Effector memory CD8-positive, alpha-beta T cell (primary cell): ENCODE results near the gene WSB2.
"Not testable (repeated sequence)": the region's sequence is repeated elsewhere in the genome, so short reads cannot be mapped to it uniquely, and the experiment has no call there.

Experiments used
- ATAC-seq: fragments of 150-1000 bp; cut with Tn5 transposase; replicated peaks from 2 replicates; pipeline ENCODE4 v1.10.0; 2021; ENCODE audit warnings: mild to moderate bottlenecking, moderate library complexity
- DNase-seq, 3 experiments: peaks; one replicate each; pipeline ENCODE4 v3.0.0; 2021
- H3K27ac Mint-ChIP-seq, 2 donors: one replicate each; pipeline ENCODE4 v1.8.0; 2022; ENCODE audit warnings: mild to moderate bottlenecking in 2 of 2, mixed read lengths in 2 of 2, moderate library complexity in 2 of 2
- H3K27me3 Mint-ChIP-seq, 2 donors: one replicate each; pipeline ENCODE4 v1.8.0; 2022; ENCODE audit warnings: mixed read lengths in 2 of 2
- H3K36me3 Mint-ChIP-seq: one replicate; pipeline ENCODE4 v1.8.0; 2022; ENCODE audit warnings: mild to moderate bottlenecking, moderate library complexity, mixed read lengths; ENCODE audit not compliant: insufficient read depth
- H3K4me1 Mint-ChIP-seq, 2 donors: one replicate each; pipeline ENCODE4 v1.8.0; 2022; ENCODE audit warnings: low read depth in 2 of 2, mixed read lengths in 2 of 2
- H3K4me3 Mint-ChIP-seq, 2 donors: one replicate each; pipeline ENCODE4 v1.8.0; 2022; ENCODE audit warnings: mild to moderate bottlenecking in 2 of 2, mixed read lengths in 2 of 2, moderate library complexity in 2 of 2
- H3K9me3 Mint-ChIP-seq, 2 donors: one replicate each; pipeline ENCODE4 v1.8.0; 2022; ENCODE audit warnings: mixed read lengths in 2 of 2

Gene WSB2

GRCh38 chr12:118016424-118017264 is 44.3 kb downstream of the WSB2 start, which contains the start of gene RFC5:
Gene RFC5, plus strand, starts transcription at chr12:118016703. Its CDS starts 125 bp downstream, at chr12:118016828.
- H3K27ac Mint-ChIP-seq = peak within 1 kb of the TSS; percentile 95

GRCh38 chr12:118015944-118016343 is 45.0 kb downstream of the WSB2 start:
- Mint-ChIP-seq H3K4me1 (peaks cover 13 to 14% of the 10 kb centered on the region in 2 donors), H3K4me3 (peak overlapping the region; percentile 91), H3K27ac (peak overlapping the region; percentile 95), H3K27me3 (no peaks in the 10 kb centered on the region), H3K36me3 (peaks cover 29% of the 10 kb centered on the region), H3K9me3 (no peaks in the 10 kb centered on the region)
- ATAC-seq (no peak), DNase-seq (no peak)

More at GRCh38 chr12:118016424-118017264, 44.3 kb downstream of the WSB2 start, which contains the start of gene RFC5:
- ATAC-seq = peak; percentile 98
- Mint-ChIP-seq H3K4me3 (peak within 1 kb of the TSS; percentile 91), H3K9me3 (no peaks in the 10 kb centered on the region), H3K36me3 (peaks cover 32% of the 10 kb centered on the region), H3K27me3 (no peaks in the 10 kb centered on the region), H3K4me1 (peaks cover 13 to 14% of the 10 kb centered on the region in 2 donors)
- DNase-seq = peak; percentile 97 to 98 (median 97)

- no peaks in the 10 kb centered on the region for H3K27me3 Mint-ChIP-seq
- H3K4me3 Mint-ChIP-seq = peak overlapping the region; percentile 91
- no peak for ATAC-seq
- no peak for DNase-seq
- H3K4me1 Mint-ChIP-seq = peaks cover 13 to 14% of the 10 kb centered on the region in 2 donors
- H3K36me3 Mint-ChIP-seq = peaks cover 24% of the 10 kb centered on the region
- H3K27ac Mint-ChIP-seq = peak overlapping the region in 1 of 2 donors; percentile 95
- H3K9me3 Mint-ChIP-seq = no peaks in the 10 kb centered on the region
These were observed 45.7 kb downstream of the WSB2 start for GRCh38 chr12:118015306-118015705.

- Mint-ChIP-seq H3K36me3 (peaks cover 24% of the 10 kb centered on the region), H3K27me3 (peaks cover 0 to 16% of the 10 kb centered on the region in 2 donors), H3K9me3 (no peaks in the 10 kb centered on the region), H3K27ac (no peak overlapping the region), H3K4me3 (no peak overlapping the region), H3K4me1 (peaks cover 13 to 14% of the 10 kb centered on the region in 2 donors)
- no peak for DNase-seq
- ATAC-seq = no peak
These were observed 47.7 kb downstream of the WSB2 start for GRCh38 chr12:118013283-118013682.

GRCh38 chr12:118011961-118012360 is 49.0 kb downstream of the WSB2 start:
- no peak for DNase-seq
- peaks cover 4 to 5% of the 10 kb centered on the region in 2 donors for H3K4me1 Mint-ChIP-seq
- ATAC-seq = no peak
- H3K4me3 Mint-ChIP-seq = no peak overlapping the region
- no peaks in the 10 kb centered on the region for H3K9me3 Mint-ChIP-seq
- H3K36me3 Mint-ChIP-seq = peaks cover 17% of the 10 kb centered on the region
- peaks cover 0 to 16% of the 10 kb centered on the region in 2 donors for H3K27me3 Mint-ChIP-seq
- H3K27ac Mint-ChIP-seq = no peak overlapping the region

- Mint-ChIP-seq H3K4me3 (no peak overlapping the region), H3K4me1 (peaks cover 1 to 2% of the 10 kb centered on the region in 2 donors), H3K27ac (no peak overlapping the region), H3K9me3 (no peaks in the 10 kb centered on the region), H3K27me3 (peaks cover 0 to 16% of the 10 kb centered on the region in 2 donors), H3K36me3 (peaks cover 12% of the 10 kb centered on the region)
- ATAC-seq (no peak), DNase-seq (no peak)
These were observed 49.6 kb downstream of the WSB2 start for GRCh38 chr12:118011377-118011776.

- Mint-ChIP-seq H3K36me3 (peaks cover 7% of the 10 kb centered on the region), H3K27me3 (peaks cover 0 to 16% of the 10 kb centered on the region in 2 donors), H3K27ac (no peak overlapping the region), H3K9me3 (no peaks in the 10 kb centered on the region), H3K4me3 (no peak overlapping the region), H3K4me1 (no peaks in the 10 kb centered on the region)
- no peak for DNase-seq
- ATAC-seq = no peak
These were observed 50.1 kb downstream of the WSB2 start for GRCh38 chr12:118010903-118011302.

- not testable (repeated sequence) for H3K4me3 Mint-ChIP-seq, H3K9me3 Mint-ChIP-seq, ATAC-seq, H3K27me3 Mint-ChIP-seq, H3K27ac Mint-ChIP-seq, H3K4me1 Mint-ChIP-seq, DNase-seq, H3K36me3 Mint-ChIP-seq
These were observed 61.2 kb downstream of the WSB2 start for GRCh38 chr12:117999806-118000205.

GRCh38 chr12:117998719-117999118 is 62.3 kb downstream of the WSB2 start:
- ATAC-seq (no peak), DNase-seq (no peak)
- Mint-ChIP-seq H3K9me3 (no peaks in the 10 kb centered on the region), H3K4me1 (no peaks in the 10 kb centered on the region), H3K27ac (no peak overlapping the region), H3K27me3 (peaks cover 11 to 15% of the 10 kb centered on the region in 2 donors), H3K36me3 (no peaks in the 10 kb centered on the region), H3K4me3 (no peak overlapping the region)

- no peak for ATAC-seq
- Mint-ChIP-seq H3K36me3 (no peaks in the 10 kb centered on the region), H3K27me3 (peaks cover 22 to 25% of the 10 kb centered on the region in 2 donors), H3K4me1 (no peaks in the 10 kb centered on the region), H3K27ac (no peak overlapping the region), H3K4me3 (no peak overlapping the region), H3K9me3 (peaks cover 0 to 3% of the 10 kb centered on the region in 2 donors)
- no peak for DNase-seq
These were observed 66.2 kb downstream of the WSB2 start for GRCh38 chr12:117994551-117995438.

GRCh38 chr12:117986705-117987469 is 74.1 kb downstream of the WSB2 start:
- no peaks in the 10 kb centered on the region for H3K36me3 Mint-ChIP-seq
- ATAC-seq (no peak), DNase-seq (no peak)
- no peaks in the 10 kb centered on the region for H3K4me1 Mint-ChIP-seq
- no peak overlapping the region for H3K27ac Mint-ChIP-seq
- peaks cover 0 to 3% of the 10 kb centered on the region in 2 donors for H3K9me3 Mint-ChIP-seq
- H3K27me3 Mint-ChIP-seq = peaks cover 28 to 48% of the 10 kb centered on the region in 2 donors
- H3K4me3 Mint-ChIP-seq = no peak overlapping the region

GRCh38 chr12:117985182-117985581 is 75.8 kb downstream of the WSB2 start:
- H3K4me3 Mint-ChIP-seq = no peak overlapping the region
- H3K9me3 Mint-ChIP-seq = no peaks in the 10 kb centered on the region
- no peaks in the 10 kb centered on the region for H3K4me1 Mint-ChIP-seq
- no peak overlapping the region for H3K27ac Mint-ChIP-seq
- DNase-seq (no peak), ATAC-seq (no peak)
- H3K36me3 Mint-ChIP-seq = no peaks in the 10 kb centered on the region
- H3K27me3 Mint-ChIP-seq = peaks cover 19 to 43% of the 10 kb centered on the region in 2 donors
